WTC11 (cell line): Measurements from ENCODE around the gene SPDEF. TPM values are rescaled to one million over a fixed set of nuclear protein-coding genes. Genes with fewer than 3 reads are reported as not detected.

Experiments used
- ATAC-seq: fragments of 200-7000 bp; cut with Tn5 transposase; 2 replicates; pipeline ENCODE4 v1.10.0; 2021; ENCODE audit warnings: mild to moderate bottlenecking, moderate library complexity
- CTCF ChIA-PET: fragments of 300-600 bp; sonication (Branson Sonifier 250); formaldehyde crosslinking; loops from one replicate; lab custom pipeline; 2021; ENCODE audit warnings: antibody characterized with exemption; lab: Charles Lee
- POLR2A ChIA-PET: fragments of 350-600 bp; sonication (Branson Sonifier 250); formaldehyde crosslinking; loops from one replicate; lab custom pipeline; 2021; ENCODE audit warnings: antibody characterized with exemption; lab: Charles Lee
- DNase-seq: peaks from one replicate; pipeline ENCODE4 v3.0.0; 2021; ENCODE audit warnings: low spot score
- H3K27ac Mint-ChIP-seq: 2 replicates; pipeline ENCODE4 v1.8.0; 2021; ENCODE audit warnings: mixed read lengths
- H3K27me3 Mint-ChIP-seq: 2 replicates; pipeline ENCODE4 v1.8.0; 2021; ENCODE audit warnings: low read depth, mild to moderate bottlenecking, moderate library complexity, mixed read lengths
- H3K36me3 Mint-ChIP-seq: 2 replicates; pipeline ENCODE4 v1.8.0; 2021; ENCODE audit warnings: mixed read lengths
- H3K4me1 Mint-ChIP-seq: 2 replicates; pipeline ENCODE4 v1.8.0; 2022; ENCODE audit warnings: mixed read lengths
- H3K4me3 Mint-ChIP-seq: 2 replicates; pipeline ENCODE4 v1.8.0; 2021; ENCODE audit warnings: mild to moderate bottlenecking, moderate library complexity, mixed read lengths
- H3K9me3 Mint-ChIP-seq: 2 replicates; pipeline ENCODE4 v1.8.0; 2021; ENCODE audit warnings: mixed read lengths
- EMX1 ChIP-seq: fragments of 250-450 bp; sonication (Bioruptor Pico); IDR thresholded peaks from 2 replicates; pipeline ENCODE4 v1.8.0; 2021; ENCODE audit warnings: mild to moderate bottlenecking
- ETV6 ChIP-seq: sonication (generic); formaldehyde crosslinking; IDR thresholded peaks from 2 replicates; pipeline ENCODE4 v1.8.1; 2022; ENCODE audit warnings: mild to moderate bottlenecking, missing genetic modification reagents
- HMGA2 ChIP-seq: fragments of 250-450 bp; sonication (Bioruptor Pico); IDR thresholded peaks from 2 replicates; pipeline ENCODE4 v1.4.0; 2021; ENCODE audit warnings: mild to moderate bottlenecking, moderate library complexity
- MYBL2 ChIP-seq: sonication (generic); formaldehyde crosslinking; IDR thresholded peaks from 2 replicates; pipeline ENCODE4 v1.8.1; 2023; ENCODE audit warnings: mild to moderate bottlenecking, moderate library complexity, missing genetic modification reagents
- OVOL2 ChIP-seq: fragments of 250-450 bp; sonication (Bioruptor Pico); IDR thresholded peaks from 2 replicates; pipeline ENCODE4 v1.9.0; 2021; ENCODE audit warnings: mild to moderate bottlenecking, borderline replicate concordance
- SOX15 ChIP-seq: fragments of 250-450 bp; sonication (Bioruptor Pico); IDR thresholded peaks from 2 replicates; pipeline ENCODE4 v1.9.0; 2021; ENCODE audit warnings: mild to moderate bottlenecking
- TEAD4 ChIP-seq: sonication (generic); formaldehyde crosslinking; IDR thresholded peaks from 2 replicates; pipeline ENCODE4 v1.8.0; 2022; ENCODE audit warnings: mild to moderate bottlenecking, missing genetic modification reagents
- ZBTB21 ChIP-seq: sonication (generic); formaldehyde crosslinking; IDR thresholded peaks from 2 replicates; pipeline ENCODE4 v1.8.1; 2023; ENCODE audit warnings: mild to moderate bottlenecking, missing genetic modification reagents, borderline replicate concordance
- ZNF416 ChIP-seq: fragments of 250-450 bp; sonication (Bioruptor Pico); IDR thresholded peaks from 2 replicates; pipeline ENCODE4 v1.9.0; 2021; ENCODE audit warnings: mild to moderate bottlenecking, inconsistent platforms
- total RNA-seq: library from RNA; stranded (reverse); gene quantifications from 3 replicates; pipeline ENCODE4 v1.2.3, GENCODE V29; 2021
- TF ChIP-seq, protein P1 (sequence below): sonication (generic); formaldehyde crosslinking; IDR thresholded peaks from 2 replicates; pipeline ENCODE4 v1.8.0; 2023; ENCODE audit warnings: missing genetic modification reagents, mild to moderate bottlenecking, borderline replicate concordance
- TF ChIP-seq, protein P2 (sequence below): fragments of 250-450 bp; sonication (Bioruptor Pico); IDR thresholded peaks from 2 replicates; pipeline ENCODE4 v2.1.2; 2022; ENCODE audit warnings: mild to moderate bottlenecking, moderate library complexity
- TF ChIP-seq, protein P3 (sequence below): sonication (generic); formaldehyde crosslinking; IDR thresholded peaks from 2 replicates; pipeline ENCODE4 v1.8.1; 2022; ENCODE audit warnings: mild to moderate bottlenecking, missing genetic modification reagents, moderate library complexity, borderline replicate concordance
- TF ChIP-seq, protein P4 (sequence below): sonication (generic); formaldehyde crosslinking; IDR thresholded peaks from 2 replicates; pipeline ENCODE4 v1.8.1; 2023; ENCODE audit warnings: mild to moderate bottlenecking, missing genetic modification reagents, moderate library complexity
- TF ChIP-seq, protein P5 (sequence below): sonication (generic); formaldehyde crosslinking; IDR thresholded peaks from 2 replicates; pipeline ENCODE4 v1.8.0; 2023; ENCODE audit warnings: mild to moderate bottlenecking, missing genetic modification reagents
- TF ChIP-seq, protein P6 (sequence below): sonication (generic); formaldehyde crosslinking; IDR thresholded peaks from 2 replicates; pipeline ENCODE4 v1.8.0; 2022; ENCODE audit warnings: missing genetic modification reagents

Gene SPDEF
- total RNA-seq, 1 experiment from 2014 or later = 0.72 TPM

DNA sequence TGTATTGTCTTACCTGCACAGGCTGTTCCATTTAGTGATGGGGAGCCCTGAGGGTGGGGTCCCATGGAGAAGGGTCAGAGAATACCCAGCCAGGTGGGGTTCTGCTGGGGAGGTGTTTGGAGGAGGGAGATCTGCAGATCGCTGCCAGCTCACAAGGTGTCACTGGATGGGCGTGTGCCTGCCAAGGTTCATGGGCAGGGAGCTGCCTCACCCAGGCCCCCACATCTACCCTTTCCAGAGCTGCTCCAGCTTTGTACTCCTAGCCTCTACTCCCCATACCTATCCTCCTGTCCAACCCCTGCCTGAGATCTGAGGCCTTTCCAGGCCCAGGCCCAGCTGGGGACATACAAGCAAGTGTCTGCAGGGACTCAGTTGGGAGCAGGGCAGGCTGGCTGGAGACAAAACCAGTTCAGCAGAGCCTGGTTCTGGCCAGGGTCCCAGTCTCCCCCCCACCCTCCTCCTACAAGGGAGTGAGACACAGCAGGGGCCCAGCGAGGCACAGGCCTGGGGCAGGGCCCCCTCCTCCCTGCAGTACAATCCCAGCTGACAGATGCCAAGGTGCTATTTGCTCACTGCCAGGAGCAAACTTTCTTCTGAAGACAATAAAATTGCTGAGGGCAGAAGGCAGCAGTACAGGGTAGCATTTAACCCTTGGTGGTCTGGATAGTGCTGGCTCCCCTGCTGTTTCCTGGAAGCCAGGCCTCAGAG lies 19.7 kb downstream of the SPDEF start:
- POLR2A ChIA-PET = no interaction called here
- no peak for ATAC-seq
- peaks cover 5% of the 10 kb centered on the region; the same call in 1 of the 2 replicates for H3K4me1 Mint-ChIP-seq
- no peaks in the 10 kb centered on the region for H3K36me3 Mint-ChIP-seq
- no peak overlapping the region for H3K27ac Mint-ChIP-seq
- H3K4me3 Mint-ChIP-seq = no peak overlapping the region
- no peak for TF ChIP-seq ETV6 (CRISPR knock-in tag)
- no peak for TF ChIP-seq OVOL2 (CRISPR knock-in tag)
- TF ChIP-seq ZBTB21 (CRISPR knock-in tag) = no peak
- TF ChIP-seq, protein P1, sequence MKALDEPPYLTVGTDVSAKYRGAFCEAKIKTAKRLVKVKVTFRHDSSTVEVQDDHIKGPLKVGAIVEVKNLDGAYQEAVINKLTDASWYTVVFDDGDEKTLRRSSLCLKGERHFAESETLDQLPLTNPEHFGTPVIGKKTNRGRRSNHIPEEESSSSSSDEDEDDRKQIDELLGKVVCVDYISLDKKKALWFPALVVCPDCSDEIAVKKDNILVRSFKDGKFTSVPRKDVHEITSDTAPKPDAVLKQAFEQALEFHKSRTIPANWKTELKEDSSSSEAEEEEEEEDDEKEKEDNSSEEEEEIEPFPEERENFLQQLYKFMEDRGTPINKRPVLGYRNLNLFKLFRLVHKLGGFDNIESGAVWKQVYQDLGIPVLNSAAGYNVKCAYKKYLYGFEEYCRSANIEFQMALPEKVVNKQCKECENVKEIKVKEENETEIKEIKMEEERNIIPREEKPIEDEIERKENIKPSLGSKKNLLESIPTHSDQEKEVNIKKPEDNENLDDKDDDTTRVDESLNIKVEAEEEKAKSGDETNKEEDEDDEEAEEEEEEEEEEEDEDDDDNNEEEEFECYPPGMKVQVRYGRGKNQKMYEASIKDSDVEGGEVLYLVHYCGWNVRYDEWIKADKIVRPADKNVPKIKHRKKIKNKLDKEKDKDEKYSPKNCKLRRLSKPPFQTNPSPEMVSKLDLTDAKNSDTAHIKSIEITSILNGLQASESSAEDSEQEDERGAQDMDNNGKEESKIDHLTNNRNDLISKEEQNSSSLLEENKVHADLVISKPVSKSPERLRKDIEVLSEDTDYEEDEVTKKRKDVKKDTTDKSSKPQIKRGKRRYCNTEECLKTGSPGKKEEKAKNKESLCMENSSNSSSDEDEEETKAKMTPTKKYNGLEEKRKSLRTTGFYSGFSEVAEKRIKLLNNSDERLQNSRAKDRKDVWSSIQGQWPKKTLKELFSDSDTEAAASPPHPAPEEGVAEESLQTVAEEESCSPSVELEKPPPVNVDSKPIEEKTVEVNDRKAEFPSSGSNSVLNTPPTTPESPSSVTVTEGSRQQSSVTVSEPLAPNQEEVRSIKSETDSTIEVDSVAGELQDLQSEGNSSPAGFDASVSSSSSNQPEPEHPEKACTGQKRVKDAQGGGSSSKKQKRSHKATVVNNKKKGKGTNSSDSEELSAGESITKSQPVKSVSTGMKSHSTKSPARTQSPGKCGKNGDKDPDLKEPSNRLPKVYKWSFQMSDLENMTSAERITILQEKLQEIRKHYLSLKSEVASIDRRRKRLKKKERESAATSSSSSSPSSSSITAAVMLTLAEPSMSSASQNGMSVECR (CRISPR knock-in tag) = no peak
- TF ChIP-seq, protein P2, sequence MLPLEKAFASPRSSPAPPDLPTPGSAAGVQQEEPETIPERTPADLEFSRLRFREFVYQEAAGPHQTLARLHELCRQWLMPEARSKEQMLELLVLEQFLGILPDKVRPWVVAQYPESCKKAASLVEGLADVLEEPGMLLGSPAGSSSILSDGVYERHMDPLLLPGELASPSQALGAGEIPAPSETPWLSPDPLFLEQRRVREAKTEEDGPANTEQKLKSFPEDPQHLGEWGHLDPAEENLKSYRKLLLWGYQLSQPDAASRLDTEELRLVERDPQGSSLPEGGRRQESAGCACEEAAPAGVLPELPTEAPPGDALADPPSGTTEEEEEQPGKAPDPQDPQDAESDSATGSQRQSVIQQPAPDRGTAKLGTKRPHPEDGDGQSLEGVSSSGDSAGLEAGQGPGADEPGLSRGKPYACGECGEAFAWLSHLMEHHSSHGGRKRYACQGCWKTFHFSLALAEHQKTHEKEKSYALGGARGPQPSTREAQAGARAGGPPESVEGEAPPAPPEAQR (CRISPR knock-in tag) = no peak
- TF ChIP-seq, protein P3, sequence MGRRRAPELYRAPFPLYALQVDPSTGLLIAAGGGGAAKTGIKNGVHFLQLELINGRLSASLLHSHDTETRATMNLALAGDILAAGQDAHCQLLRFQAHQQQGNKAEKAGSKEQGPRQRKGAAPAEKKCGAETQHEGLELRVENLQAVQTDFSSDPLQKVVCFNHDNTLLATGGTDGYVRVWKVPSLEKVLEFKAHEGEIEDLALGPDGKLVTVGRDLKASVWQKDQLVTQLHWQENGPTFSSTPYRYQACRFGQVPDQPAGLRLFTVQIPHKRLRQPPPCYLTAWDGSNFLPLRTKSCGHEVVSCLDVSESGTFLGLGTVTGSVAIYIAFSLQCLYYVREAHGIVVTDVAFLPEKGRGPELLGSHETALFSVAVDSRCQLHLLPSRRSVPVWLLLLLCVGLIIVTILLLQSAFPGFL = no peak
- TF ChIP-seq ZNF416 (CRISPR knock-in tag) = no peak
- TF ChIP-seq, protein P4, sequence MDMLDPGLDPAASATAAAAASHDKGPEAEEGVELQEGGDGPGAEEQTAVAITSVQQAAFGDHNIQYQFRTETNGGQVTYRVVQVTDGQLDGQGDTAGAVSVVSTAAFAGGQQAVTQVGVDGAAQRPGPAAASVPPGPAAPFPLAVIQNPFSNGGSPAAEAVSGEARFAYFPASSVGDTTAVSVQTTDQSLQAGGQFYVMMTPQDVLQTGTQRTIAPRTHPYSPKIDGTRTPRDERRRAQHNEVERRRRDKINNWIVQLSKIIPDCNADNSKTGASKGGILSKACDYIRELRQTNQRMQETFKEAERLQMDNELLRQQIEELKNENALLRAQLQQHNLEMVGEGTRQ (CRISPR knock-in tag) = no peak
- no peak for TF ChIP-seq HMGA2
- no peak for TF ChIP-seq EMX1 (CRISPR knock-in tag)
- no peak for TF ChIP-seq TEAD4
- no peaks in the 10 kb centered on the region; the same call in 1 of the 2 replicates for H3K27me3 Mint-ChIP-seq
- no peak for DNase-seq
- no peaks in the 10 kb centered on the region for H3K9me3 Mint-ChIP-seq
- CTCF ChIA-PET = interaction anchor here (0.6 to 1.5 kb wide), 2 partner anchors 10 to 233 kb away, joined by 3 read pairs; no protein-coding TSS in a partner anchor

DNA sequence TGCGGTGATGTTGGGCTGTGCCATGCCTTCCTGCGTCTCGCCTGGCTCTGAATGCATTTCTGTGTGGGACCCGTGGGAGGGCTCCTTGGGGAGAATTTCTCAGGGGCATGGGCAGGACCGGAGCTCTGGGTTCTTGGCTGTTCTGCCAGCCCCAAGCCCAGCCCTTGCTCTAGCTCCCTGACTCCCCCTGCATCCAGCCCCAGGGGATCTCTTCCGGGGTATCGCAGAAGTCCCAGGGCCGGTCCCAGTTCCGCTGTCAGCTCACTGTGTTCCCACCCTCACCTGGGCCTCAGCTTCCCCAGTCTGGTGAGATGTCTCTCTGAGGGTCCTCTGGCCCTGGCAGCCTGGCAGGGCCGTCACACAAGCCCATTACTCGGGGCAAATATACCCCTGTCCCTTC lies 20.5 kb downstream of the SPDEF start:
- H3K4me3 Mint-ChIP-seq = no peak overlapping the region
- peaks cover 8% of the 10 kb centered on the region; the same call in 1 of the 2 replicates for H3K4me1 Mint-ChIP-seq
- ATAC-seq (no peak), DNase-seq (no peak)
- CTCF ChIA-PET = interaction anchor here (1.5 kb wide), 1 partner anchor 10 kb away, joined by 3 read pairs; no protein-coding TSS in a partner anchor
- H3K9me3 Mint-ChIP-seq = no peaks in the 10 kb centered on the region
- no peaks in the 10 kb centered on the region for H3K36me3 Mint-ChIP-seq
- TF ChIP-seq, protein P5, sequence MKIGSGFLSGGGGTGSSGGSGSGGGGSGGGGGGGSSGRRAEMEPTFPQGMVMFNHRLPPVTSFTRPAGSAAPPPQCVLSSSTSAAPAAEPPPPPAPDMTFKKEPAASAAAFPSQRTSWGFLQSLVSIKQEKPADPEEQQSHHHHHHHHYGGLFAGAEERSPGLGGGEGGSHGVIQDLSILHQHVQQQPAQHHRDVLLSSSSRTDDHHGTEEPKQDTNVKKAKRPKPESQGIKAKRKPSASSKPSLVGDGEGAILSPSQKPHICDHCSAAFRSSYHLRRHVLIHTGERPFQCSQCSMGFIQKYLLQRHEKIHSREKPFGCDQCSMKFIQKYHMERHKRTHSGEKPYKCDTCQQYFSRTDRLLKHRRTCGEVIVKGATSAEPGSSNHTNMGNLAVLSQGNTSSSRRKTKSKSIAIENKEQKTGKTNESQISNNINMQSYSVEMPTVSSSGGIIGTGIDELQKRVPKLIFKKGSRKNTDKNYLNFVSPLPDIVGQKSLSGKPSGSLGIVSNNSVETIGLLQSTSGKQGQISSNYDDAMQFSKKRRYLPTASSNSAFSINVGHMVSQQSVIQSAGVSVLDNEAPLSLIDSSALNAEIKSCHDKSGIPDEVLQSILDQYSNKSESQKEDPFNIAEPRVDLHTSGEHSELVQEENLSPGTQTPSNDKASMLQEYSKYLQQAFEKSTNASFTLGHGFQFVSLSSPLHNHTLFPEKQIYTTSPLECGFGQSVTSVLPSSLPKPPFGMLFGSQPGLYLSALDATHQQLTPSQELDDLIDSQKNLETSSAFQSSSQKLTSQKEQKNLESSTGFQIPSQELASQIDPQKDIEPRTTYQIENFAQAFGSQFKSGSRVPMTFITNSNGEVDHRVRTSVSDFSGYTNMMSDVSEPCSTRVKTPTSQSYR (CRISPR knock-in tag) = no peak
- TF ChIP-seq SOX15 (CRISPR knock-in tag) (no peak), MYBL2 (CRISPR knock-in tag) (no peak)
- TF ChIP-seq, protein P6, sequence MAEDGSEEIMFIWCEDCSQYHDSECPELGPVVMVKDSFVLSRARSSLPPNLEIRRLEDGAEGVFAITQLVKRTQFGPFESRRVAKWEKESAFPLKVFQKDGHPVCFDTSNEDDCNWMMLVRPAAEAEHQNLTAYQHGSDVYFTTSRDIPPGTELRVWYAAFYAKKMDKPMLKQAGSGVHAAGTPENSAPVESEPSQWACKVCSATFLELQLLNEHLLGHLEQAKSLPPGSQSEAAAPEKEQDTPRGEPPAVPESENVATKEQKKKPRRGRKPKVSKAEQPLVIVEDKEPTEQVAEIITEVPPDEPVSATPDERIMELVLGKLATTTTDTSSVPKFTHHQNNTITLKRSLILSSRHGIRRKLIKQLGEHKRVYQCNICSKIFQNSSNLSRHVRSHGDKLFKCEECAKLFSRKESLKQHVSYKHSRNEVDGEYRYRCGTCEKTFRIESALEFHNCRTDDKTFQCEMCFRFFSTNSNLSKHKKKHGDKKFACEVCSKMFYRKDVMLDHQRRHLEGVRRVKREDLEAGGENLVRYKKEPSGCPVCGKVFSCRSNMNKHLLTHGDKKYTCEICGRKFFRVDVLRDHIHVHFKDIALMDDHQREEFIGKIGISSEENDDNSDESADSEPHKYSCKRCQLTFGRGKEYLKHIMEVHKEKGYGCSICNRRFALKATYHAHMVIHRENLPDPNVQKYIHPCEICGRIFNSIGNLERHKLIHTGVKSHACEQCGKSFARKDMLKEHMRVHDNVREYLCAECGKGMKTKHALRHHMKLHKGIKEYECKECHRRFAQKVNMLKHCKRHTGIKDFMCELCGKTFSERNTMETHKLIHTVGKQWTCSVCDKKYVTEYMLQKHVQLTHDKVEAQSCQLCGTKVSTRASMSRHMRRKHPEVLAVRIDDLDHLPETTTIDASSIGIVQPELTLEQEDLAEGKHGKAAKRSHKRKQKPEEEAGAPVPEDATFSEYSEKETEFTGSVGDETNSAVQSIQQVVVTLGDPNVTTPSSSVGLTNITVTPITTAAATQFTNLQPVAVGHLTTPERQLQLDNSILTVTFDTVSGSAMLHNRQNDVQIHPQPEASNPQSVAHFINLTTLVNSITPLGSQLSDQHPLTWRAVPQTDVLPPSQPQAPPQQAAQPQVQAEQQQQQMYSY = no peak
- TF ChIP-seq, all 79 proteins: peak for 0
- POLR2A ChIA-PET = no interaction called here
- Mint-ChIP-seq H3K27ac (no peak overlapping the region), H3K27me3 (no peaks in the 10 kb centered on the region; the same call in 1 of the 2 replicates)
